OCI-LY3 (cell line): ENCODE data around the gene GPC3.

Source experiments
- CTCF ChIP-seq: fragments of 200-600, 300-600 bp; sonication (generic); IDR thresholded peaks from 2 replicates; pipeline ENCODE4 v1.5.1; 2014; ENCODE audit warnings: antibody characterized with exemption, low read length, low read depth
- EZH2phosphoT487 ChIP-seq: fragments of 200-600 bp; shearing (Covaris generic); IDR thresholded peaks from 2 replicates; pipeline ENCODE4 v1.6.1; 2018; ENCODE audit warnings: antibody characterized with exemption, mixed run types, low read depth

DNA sequence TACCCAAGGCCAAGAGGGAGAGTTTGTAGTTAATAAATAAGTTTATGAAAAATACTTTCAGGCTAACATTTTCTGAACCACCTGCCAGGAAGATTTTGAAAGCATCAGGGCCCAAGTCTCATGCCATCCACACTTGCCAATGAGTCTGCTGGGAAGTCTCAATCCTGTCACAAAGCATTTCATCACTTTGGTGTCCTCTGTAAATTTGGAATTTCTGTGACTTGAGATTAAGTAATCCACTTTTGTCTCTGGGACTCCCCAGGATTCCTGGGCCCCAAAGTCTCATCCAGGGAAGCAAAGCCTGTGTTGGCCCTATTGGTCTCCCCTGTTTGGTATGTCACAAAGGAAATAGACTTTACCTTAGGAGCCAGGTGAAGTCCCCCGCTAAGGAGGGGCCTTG lies 470.9 kb downstream of the GPC3 start:
- TF ChIP-seq CTCF: no peak
- TF ChIP-seq EZH2phosphoT487: no peak
